DOHH2 (cell line): Measurements from ENCODE around the gene NLK.

Source experiments
- EZH2phosphoT487 ChIP-seq: fragments of 200-600 bp; sonication (generic); IDR thresholded peaks from 2 replicates; pipeline ENCODE4 v1.6.1; 2017; ENCODE audit warnings: borderline replicate concordance, mild to moderate bottlenecking, antibody characterized with exemption, low read length, moderate library complexity, mixed read lengths
- TF ChIP-seq, protein P1 (sequence below): fragments of 200-600 bp; sonication (generic); IDR thresholded peaks from one replicate; pipeline ENCODE4 v1.5.1; 2014; ENCODE audit warnings: antibody characterized with exemption, mild to moderate bottlenecking, low read depth, low read length; ENCODE audit not compliant: poor library complexity, severe bottlenecking

DNA sequence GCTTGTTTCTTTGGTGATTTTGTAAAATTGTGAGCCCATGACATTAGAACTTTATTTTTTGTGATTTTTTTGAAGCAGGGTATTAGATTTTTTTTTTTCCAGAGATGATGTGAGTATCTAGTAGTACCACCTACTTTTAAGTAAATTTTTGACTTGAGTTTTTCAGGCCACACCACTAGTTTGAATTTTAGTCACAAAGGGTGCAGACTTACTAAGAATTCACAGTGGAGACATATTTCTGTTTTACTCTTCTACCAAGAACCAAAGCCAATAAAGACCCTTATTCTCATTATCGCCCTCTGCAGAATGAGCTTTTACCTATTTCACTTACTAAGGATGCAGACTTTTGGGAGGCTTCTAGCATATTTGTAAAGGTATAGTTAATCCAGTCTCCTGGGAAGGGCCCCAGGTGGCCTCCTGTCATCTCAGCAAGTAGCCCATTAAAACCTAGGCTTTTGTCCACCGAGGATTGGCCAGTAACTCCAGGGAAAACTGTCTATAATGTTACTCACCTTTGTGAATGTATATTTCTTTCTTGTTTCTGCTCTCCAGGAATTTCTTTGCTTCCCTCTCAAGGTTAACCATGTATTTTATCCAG, 30.6 kb downstream of the NLK start:
- TF ChIP-seq, protein P1, sequence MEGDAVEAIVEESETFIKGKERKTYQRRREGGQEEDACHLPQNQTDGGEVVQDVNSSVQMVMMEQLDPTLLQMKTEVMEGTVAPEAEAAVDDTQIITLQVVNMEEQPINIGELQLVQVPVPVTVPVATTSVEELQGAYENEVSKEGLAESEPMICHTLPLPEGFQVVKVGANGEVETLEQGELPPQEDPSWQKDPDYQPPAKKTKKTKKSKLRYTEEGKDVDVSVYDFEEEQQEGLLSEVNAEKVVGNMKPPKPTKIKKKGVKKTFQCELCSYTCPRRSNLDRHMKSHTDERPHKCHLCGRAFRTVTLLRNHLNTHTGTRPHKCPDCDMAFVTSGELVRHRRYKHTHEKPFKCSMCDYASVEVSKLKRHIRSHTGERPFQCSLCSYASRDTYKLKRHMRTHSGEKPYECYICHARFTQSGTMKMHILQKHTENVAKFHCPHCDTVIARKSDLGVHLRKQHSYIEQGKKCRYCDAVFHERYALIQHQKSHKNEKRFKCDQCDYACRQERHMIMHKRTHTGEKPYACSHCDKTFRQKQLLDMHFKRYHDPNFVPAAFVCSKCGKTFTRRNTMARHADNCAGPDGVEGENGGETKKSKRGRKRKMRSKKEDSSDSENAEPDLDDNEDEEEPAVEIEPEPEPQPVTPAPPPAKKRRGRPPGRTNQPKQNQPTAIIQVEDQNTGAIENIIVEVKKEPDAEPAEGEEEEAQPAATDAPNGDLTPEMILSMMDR, result peak; percentile 30
- TF ChIP-seq EZH2phosphoT487, result no peak
